Left lobe of liver (tissue), 2 donors: ENCODE data around the gene NKAP. TPM values are rescaled to one million over a fixed set of nuclear protein-coding genes. Genes with fewer than 3 reads are reported as not detected.

Experiments
- ATAC-seq: fragments of 200-7000 bp; cut with Tn5 transposase; one replicate; pipeline ENCODE4 v1.9.1; 2020; ENCODE audit warnings: mild to moderate bottlenecking, moderate library complexity
- DNase-seq: peaks from one replicate; pipeline ENCODE4 v3.0.0-alpha.2; 2020; ENCODE audit warnings: low spot score
- total RNA-seq: library from RNA; stranded (reverse); gene quantifications from one replicate; pipeline ENCODE4 v1.2.1, GENCODE V29; 2021
- donor health status: DM: no; HTN: no; CAD: no; lungs with moderate emphysema.
- donor health status: DM: no; HTN: yes; CAD: no.

NKAP gene
- total RNA-seq, 1 donor from 2014 or later, result 3.4 TPM

- ATAC-seq, result peak; percentile 96
- peak; percentile 90 for DNase-seq
These were observed 71.8 kb downstream of the NKAP start, which contains the start of the genes NDUFA1 and RNF113A for GRCh38 chrX:119871599-119872395. Gene NDUFA1 (plus strand): TSS chrX:119871832. CDS start chrX:119871912, 80 bp downstream. Gene RNF113A (minus strand): TSS chrX:119871733. CDS start chrX:119871613, 120 bp downstream.

- no peak for DNase-seq
- peak; percentile 65 for ATAC-seq
These were observed 72.3 kb downstream of the NKAP start for GRCh38 chrX:119871245-119871598.

Other genes with a start within 250 kb of the NKAP start
- gene SOWAHD, start 185.2 kb downstream of the NKAP start, total RNA-seq, result 0.45 TPM
- 513 TPM for gene RPL39, start 152.1 kb downstream of the NKAP start, total RNA-seq
- gene UPF3B, start 90.8 kb downstream of the NKAP start, total RNA-seq, result 2.9 TPM
- 6.7 TPM for gene RNF113A, start 72.0 kb downstream of the NKAP start, total RNA-seq
- gene NDUFA1, start 71.9 kb downstream of the NKAP start, total RNA-seq, result 62.6 TPM
- not detected for gene AKAP14, start 47.9 kb downstream of the NKAP start, total RNA-seq
- gene RHOXF2B, start 133.9 kb upstream of the NKAP start, total RNA-seq, result 0.10 TPM
- not detected for gene RHOXF1, start 172.2 kb upstream of the NKAP start, total RNA-seq
- not detected for gene RHOXF2, start 214.9 kb upstream of the NKAP start, total RNA-seq